ENCODE data around the gene TIGIT.

Gene TIGIT

DNA sequence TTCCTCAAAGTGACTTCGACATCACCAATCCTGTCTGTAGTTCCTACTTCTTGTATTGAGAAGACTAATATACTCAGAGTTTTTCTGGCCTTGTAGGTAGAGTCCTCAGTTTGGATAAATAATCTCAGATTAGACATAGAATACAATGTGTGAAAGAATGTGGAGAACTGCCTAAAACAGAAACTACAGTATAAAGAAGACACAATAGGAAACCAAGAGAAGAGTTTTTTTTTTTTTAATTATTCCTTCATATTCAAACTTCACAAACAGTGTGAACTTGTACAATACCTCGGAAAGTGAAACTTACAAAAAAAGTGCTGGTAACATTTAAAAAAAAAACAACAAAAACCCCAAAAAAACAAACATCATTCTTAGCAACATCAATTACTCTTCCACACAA, 20.5 kb downstream of the TIGIT start:
- no peaks in the 10 kb centered on the region for H3K9me3 ChIP-seq (ENCODE audit: control insufficient read depth in 1 of 2, low read length in 2 of 2)
- H3K27ac ChIP-seq (ENCODE audit: low read length) = no peak overlapping the region
- no peak overlapping the region for H3K4me3 ChIP-seq (ENCODE audit: low read depth in 1 of 2, low read length in 2 of 2)
- no peaks in the 10 kb centered on the region for H3K4me1 ChIP-seq (ENCODE audit: control insufficient read depth in 1 of 2, insufficient read depth in 2 of 2, low read length in 2 of 2)
- no peaks in the 10 kb centered on the region for H3K27me3 ChIP-seq (ENCODE audit: low read depth, low read length)
- no peaks in the 10 kb centered on the region for H3K36me3 ChIP-seq (ENCODE audit: control insufficient read depth in 1 of 2, insufficient read depth in 2 of 2, low read length in 2 of 2)

DNA sequence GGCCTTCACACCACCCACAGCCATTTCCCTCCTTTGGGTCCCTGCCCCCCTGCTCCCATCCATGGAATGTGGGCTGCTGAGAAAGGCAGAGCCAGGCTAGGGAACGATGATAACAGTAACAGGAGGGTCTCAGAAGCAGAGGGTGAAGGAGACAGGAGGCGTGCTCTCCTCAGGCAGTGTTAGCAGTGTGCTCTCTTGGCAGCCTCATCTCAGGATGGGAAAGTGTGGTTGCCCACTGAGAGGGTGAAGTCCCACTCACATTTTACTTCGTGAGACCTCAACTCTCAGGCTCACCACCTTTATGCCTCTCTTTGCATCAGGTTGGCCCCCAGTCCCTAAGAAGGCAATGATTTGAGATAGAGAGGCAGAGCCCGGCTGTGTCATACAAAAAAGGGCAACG, 24.5 kb downstream of the TIGIT start:
- H3K4me1 ChIP-seq (ENCODE audit: control insufficient read depth in 1 of 2, insufficient read depth in 2 of 2, low read length in 2 of 2) = no peaks in the 10 kb centered on the region
- no peaks in the 10 kb centered on the region for H3K27me3 ChIP-seq (ENCODE audit: low read depth, low read length)
- no peak overlapping the region for H3K27ac ChIP-seq (ENCODE audit: low read length)
- no peaks in the 10 kb centered on the region for H3K36me3 ChIP-seq (ENCODE audit: control insufficient read depth in 1 of 2, insufficient read depth in 2 of 2, low read length in 2 of 2)
- H3K9me3 ChIP-seq (ENCODE audit: control insufficient read depth in 1 of 2, low read length in 2 of 2) = no peaks in the 10 kb centered on the region
- H3K4me3 ChIP-seq (ENCODE audit: low read depth in 1 of 2, low read length in 2 of 2) = no peak overlapping the region

DNA sequence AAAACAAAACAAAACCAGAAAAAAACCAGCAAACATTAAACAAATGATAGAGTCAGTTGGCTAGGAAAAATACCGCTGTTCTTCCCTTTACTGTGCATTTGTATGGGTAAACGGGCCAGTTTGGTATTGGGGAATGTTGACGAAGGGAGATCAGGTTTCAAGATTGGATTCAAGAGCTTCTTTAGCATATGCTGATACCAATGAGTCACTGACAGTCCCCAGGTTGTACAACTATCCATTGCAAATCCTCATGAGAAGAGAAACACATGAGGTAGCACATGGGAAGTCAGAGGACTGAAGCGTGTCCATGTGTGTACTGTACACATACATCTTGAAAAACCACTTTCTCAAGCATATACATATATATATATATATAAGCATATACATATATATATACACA, 25.6 kb downstream of the TIGIT start:
- Histone ChIP-seq H3K36me3 (ENCODE audit: control insufficient read depth in 1 of 2, insufficient read depth in 2 of 2, low read length in 2 of 2) (no peaks in the 10 kb centered on the region), H3K27ac (ENCODE audit: low read length) (no peak overlapping the region), H3K4me3 (ENCODE audit: low read depth in 1 of 2, low read length in 2 of 2) (no peak overlapping the region), H3K27me3 (ENCODE audit: low read depth, low read length) (no peaks in the 10 kb centered on the region), H3K9me3 (ENCODE audit: control insufficient read depth in 1 of 2, low read length in 2 of 2) (no peaks in the 10 kb centered on the region), H3K4me1 (ENCODE audit: control insufficient read depth in 1 of 2, insufficient read depth in 2 of 2, low read length in 2 of 2) (no peaks in the 10 kb centered on the region)

DNA sequence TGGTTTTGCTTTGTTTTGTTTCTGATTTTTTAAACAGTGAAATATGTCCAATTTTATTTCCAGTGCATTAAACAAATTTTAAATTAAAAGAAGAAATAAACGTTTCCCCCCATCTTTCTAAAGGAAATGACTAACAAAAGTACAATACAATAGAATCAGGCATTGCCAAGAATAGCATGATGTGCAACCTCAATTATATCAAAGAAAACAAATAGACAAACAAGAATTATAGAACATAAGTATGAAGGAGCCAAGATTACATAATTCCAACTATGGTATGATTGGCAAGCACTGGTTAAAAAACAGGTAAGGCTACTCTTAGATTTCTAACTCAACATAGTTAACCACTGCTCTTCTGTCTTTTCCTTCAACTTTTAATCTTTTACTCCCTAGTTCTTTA, 26.4 kb downstream of the TIGIT start:
- Histone ChIP-seq H3K36me3 (ENCODE audit: control insufficient read depth in 1 of 2, insufficient read depth in 2 of 2, low read length in 2 of 2) (no peaks in the 10 kb centered on the region), H3K4me3 (ENCODE audit: low read depth in 1 of 2, low read length in 2 of 2) (no peak overlapping the region), H3K9me3 (ENCODE audit: control insufficient read depth in 1 of 2, low read length in 2 of 2) (no peaks in the 10 kb centered on the region), H3K27me3 (ENCODE audit: low read depth, low read length) (no peaks in the 10 kb centered on the region), H3K27ac (ENCODE audit: low read length) (no peak overlapping the region), H3K4me1 (ENCODE audit: control insufficient read depth in 1 of 2, insufficient read depth in 2 of 2, low read length in 2 of 2) (no peaks in the 10 kb centered on the region)

GRCh38 chr3:114323546-114324254, 29.9 kb downstream of the TIGIT start:
- H3K9me3 ChIP-seq (ENCODE audit: control insufficient read depth in 1 of 2, low read length in 2 of 2) = no peaks in the 10 kb centered on the region
- no peak overlapping the region for H3K4me3 ChIP-seq (ENCODE audit: low read depth in 1 of 2, low read length in 2 of 2)
- no peaks in the 10 kb centered on the region for H3K4me1 ChIP-seq (ENCODE audit: control insufficient read depth in 1 of 2, insufficient read depth in 2 of 2, low read length in 2 of 2)
- H3K27ac ChIP-seq (ENCODE audit: low read length) = no peak overlapping the region
- H3K36me3 ChIP-seq (ENCODE audit: control insufficient read depth in 1 of 2, insufficient read depth in 2 of 2, low read length in 2 of 2) = no peaks in the 10 kb centered on the region
- no peaks in the 10 kb centered on the region for H3K27me3 ChIP-seq (ENCODE audit: low read depth, low read length)

DNA sequence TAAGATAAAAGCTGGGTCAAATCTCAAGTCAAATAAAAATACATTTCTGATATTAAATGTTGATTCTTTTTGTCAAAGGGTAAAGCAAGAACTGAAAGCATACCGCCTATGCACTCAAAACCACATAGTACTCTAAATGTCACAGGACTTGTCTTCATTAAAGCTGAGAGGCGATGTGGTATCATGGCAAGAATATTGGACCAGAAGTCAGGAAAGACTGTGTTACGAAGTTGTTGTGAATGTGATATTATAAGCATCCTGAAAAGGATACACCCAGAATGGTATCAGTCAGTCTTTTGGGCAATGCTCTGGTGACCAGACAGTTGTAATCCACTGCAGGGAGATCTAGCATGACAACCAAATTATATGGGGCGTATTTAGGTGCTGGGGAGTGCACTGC, 33.8 kb downstream of the TIGIT start:
- no peak overlapping the region for H3K27ac ChIP-seq (ENCODE audit: low read length)
- no peak overlapping the region for H3K4me3 ChIP-seq (ENCODE audit: low read depth in 1 of 2, low read length in 2 of 2)
- peaks cover 0 to 2% of the 10 kb centered on the region in 2 donors for H3K9me3 ChIP-seq (ENCODE audit: control insufficient read depth in 1 of 2, low read length in 2 of 2)
- no peaks in the 10 kb centered on the region for H3K27me3 ChIP-seq (ENCODE audit: low read depth, low read length)
- peaks cover 3 to 6% of the 10 kb centered on the region in 2 donors for H3K36me3 ChIP-seq (ENCODE audit: control insufficient read depth in 1 of 2, insufficient read depth in 2 of 2, low read length in 2 of 2)
- H3K4me1 ChIP-seq (ENCODE audit: control insufficient read depth in 1 of 2, insufficient read depth in 2 of 2, low read length in 2 of 2) = no peaks in the 10 kb centered on the region

DNA sequence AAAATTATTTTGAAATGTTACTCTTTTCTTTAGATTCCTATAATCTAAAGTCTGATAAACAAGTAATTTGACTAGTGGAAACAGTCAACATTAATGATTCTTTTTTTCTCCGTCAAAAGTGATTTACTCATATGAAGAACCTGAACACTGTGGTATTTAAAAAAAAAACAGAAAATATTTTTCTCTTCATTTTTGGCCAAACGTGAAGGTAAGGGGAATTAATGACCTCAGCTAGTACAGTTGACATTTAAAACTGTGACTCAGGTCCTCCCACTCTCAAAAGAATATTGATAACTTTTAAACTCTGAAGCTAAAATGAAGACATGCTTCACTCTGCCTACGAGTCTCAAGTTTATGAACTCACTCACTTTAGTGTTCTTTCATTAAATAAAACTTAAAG, 34.5 kb downstream of the TIGIT start:
- no peak overlapping the region for H3K4me3 ChIP-seq (ENCODE audit: low read depth in 1 of 2, low read length in 2 of 2)
- H3K9me3 ChIP-seq (ENCODE audit: control insufficient read depth in 1 of 2, low read length in 2 of 2) = peaks cover 0 to 2% of the 10 kb centered on the region in 2 donors
- H3K27ac ChIP-seq (ENCODE audit: low read length) = no peak overlapping the region
- no peaks in the 10 kb centered on the region for H3K4me1 ChIP-seq (ENCODE audit: control insufficient read depth in 1 of 2, insufficient read depth in 2 of 2, low read length in 2 of 2)
- H3K36me3 ChIP-seq (ENCODE audit: control insufficient read depth in 1 of 2, insufficient read depth in 2 of 2, low read length in 2 of 2) = peaks cover 3 to 6% of the 10 kb centered on the region in 2 donors
- no peaks in the 10 kb centered on the region for H3K27me3 ChIP-seq (ENCODE audit: low read depth, low read length)

GRCh38 chr3:114329823-114330222, 36.0 kb downstream of the TIGIT start:
- H3K4me3 ChIP-seq (ENCODE audit: low read depth in 1 of 2, low read length in 2 of 2) = no peak overlapping the region
- H3K4me1 ChIP-seq (ENCODE audit: control insufficient read depth in 1 of 2, insufficient read depth in 2 of 2, low read length in 2 of 2) = no peaks in the 10 kb centered on the region
- H3K36me3 ChIP-seq (ENCODE audit: control insufficient read depth in 1 of 2, insufficient read depth in 2 of 2, low read length in 2 of 2) = peaks cover 3 to 6% of the 10 kb centered on the region in 2 donors
- H3K9me3 ChIP-seq (ENCODE audit: control insufficient read depth in 1 of 2, low read length in 2 of 2) = peaks cover 0 to 2% of the 10 kb centered on the region in 2 donors
- no peaks in the 10 kb centered on the region for H3K27me3 ChIP-seq (ENCODE audit: low read depth, low read length)
- no peak overlapping the region for H3K27ac ChIP-seq (ENCODE audit: low read length)

DNA sequence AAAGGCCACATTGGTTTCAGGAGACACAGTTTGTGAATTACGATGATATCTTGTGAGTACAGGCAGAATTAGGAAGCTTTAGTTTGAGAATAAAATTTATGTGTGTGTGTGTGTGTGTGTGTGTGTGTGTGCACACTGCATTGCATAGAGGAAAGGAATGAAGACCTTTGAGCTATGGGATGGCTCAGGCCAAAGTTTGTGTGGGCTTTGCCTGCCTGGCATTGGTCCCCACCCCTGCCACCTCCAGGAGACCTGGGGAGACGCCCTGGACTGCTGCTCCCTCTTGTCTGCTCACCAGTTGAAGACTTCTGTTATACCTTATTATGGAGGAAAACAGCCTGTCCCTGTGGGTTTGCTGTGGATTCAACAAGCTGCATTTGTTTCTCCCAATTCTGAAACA, 37.2 kb downstream of the TIGIT start:
- Histone ChIP-seq H3K4me3 (ENCODE audit: low read depth in 1 of 2, low read length in 2 of 2) (no peak overlapping the region), H3K9me3 (ENCODE audit: control insufficient read depth in 1 of 2, low read length in 2 of 2) (peaks cover 0 to 2% of the 10 kb centered on the region in 2 donors), H3K27ac (ENCODE audit: low read length) (no peak overlapping the region), H3K27me3 (ENCODE audit: low read depth, low read length) (no peaks in the 10 kb centered on the region), H3K4me1 (ENCODE audit: control insufficient read depth in 1 of 2, insufficient read depth in 2 of 2, low read length in 2 of 2) (no peaks in the 10 kb centered on the region), H3K36me3 (ENCODE audit: control insufficient read depth in 1 of 2, insufficient read depth in 2 of 2, low read length in 2 of 2) (peaks cover 3 to 6% of the 10 kb centered on the region in 2 donors)

DNA sequence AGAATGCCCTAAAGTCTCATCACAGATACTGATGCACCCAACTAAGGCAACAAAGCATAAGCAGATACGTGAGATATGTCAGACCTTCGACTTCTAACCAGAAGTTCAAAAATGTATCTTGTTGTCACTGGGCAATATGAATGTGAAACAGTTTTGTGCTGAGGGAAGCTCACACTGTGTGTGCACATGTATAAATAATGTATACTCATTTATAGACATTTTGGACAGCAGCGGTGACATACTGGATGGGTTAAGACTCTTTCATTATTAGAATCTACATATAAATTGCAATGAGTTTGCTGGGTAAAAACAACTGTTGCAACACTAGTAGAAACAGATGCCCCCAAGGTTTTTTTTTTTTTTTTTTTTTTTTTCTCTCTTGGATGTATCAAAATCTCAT, 37.9 kb downstream of the TIGIT start:
- Histone ChIP-seq H3K27me3 (ENCODE audit: low read depth, low read length) (no peaks in the 10 kb centered on the region), H3K4me1 (ENCODE audit: control insufficient read depth in 1 of 2, insufficient read depth in 2 of 2, low read length in 2 of 2) (no peaks in the 10 kb centered on the region), H3K36me3 (ENCODE audit: control insufficient read depth in 1 of 2, insufficient read depth in 2 of 2, low read length in 2 of 2) (peaks cover 3 to 6% of the 10 kb centered on the region in 2 donors), H3K27ac (ENCODE audit: low read length) (no peak overlapping the region), H3K9me3 (ENCODE audit: control insufficient read depth in 1 of 2, low read length in 2 of 2) (peaks cover 0 to 2% of the 10 kb centered on the region in 2 donors), H3K4me3 (ENCODE audit: low read depth in 1 of 2, low read length in 2 of 2) (no peak overlapping the region)

GRCh38 chr3:114332342-114333179, 38.7 kb downstream of the TIGIT start:
- Histone ChIP-seq H3K4me1 (ENCODE audit: control insufficient read depth in 1 of 2, insufficient read depth in 2 of 2, low read length in 2 of 2) (no peaks in the 10 kb centered on the region), H3K36me3 (ENCODE audit: control insufficient read depth in 1 of 2, insufficient read depth in 2 of 2, low read length in 2 of 2) (peaks cover 6 to 7% of the 10 kb centered on the region in 2 donors), H3K9me3 (ENCODE audit: control insufficient read depth in 1 of 2, low read length in 2 of 2) (peaks cover 0 to 2% of the 10 kb centered on the region in 2 donors), H3K4me3 (ENCODE audit: low read depth in 1 of 2, low read length in 2 of 2) (no peak overlapping the region), H3K27me3 (ENCODE audit: low read depth, low read length) (no peaks in the 10 kb centered on the region), H3K27ac (ENCODE audit: low read length) (no peak overlapping the region)

Data from muscle layer of duodenum (tissue), 2 donors.